HG03066 (cell line): ENCODE results near the gene KCTD11.
A peak's percentile ranks its signal among the peaks of the same experiment; 100 is the strongest.
"Not testable (repeated sequence)": the region's sequence is repeated elsewhere in the genome, so short reads cannot be mapped to it uniquely, and the experiment has no call there.

Experiments used
- ATAC-seq: cut with Tn5 transposase; IDR thresholded peaks from one replicate; pipeline ENCODE4 v1.9.1; 2021; ENCODE audit warnings: low read depth; ENCODE audit not compliant: unreplicated experiment

KCTD11 gene

GRCh38 chr17:7321466-7321865 lies 30.5 kb upstream of the KCTD11 start:
- no peak for ATAC-seq

- no peak for ATAC-seq
Observed at GRCh38 chr17:7322520-7323194, 29.3 kb upstream of the KCTD11 start.

GRCh38 chr17:7323731-7324437 lies 28.1 kb upstream of the KCTD11 start:
- no peak for ATAC-seq

- ATAC-seq: no peak
Observed at GRCh38 chr17:7324438-7324779, 27.6 kb upstream of the KCTD11 start.

- ATAC-seq: no peak
Observed at GRCh38 chr17:7325031-7325528, 26.9 kb upstream of the KCTD11 start.

GRCh38 chr17:7326186-7326585 lies 25.8 kb upstream of the KCTD11 start:
- ATAC-seq: no peak

GRCh38 chr17:7327056-7327455 lies 24.9 kb upstream of the KCTD11 start:
- no peak for ATAC-seq

- no peak for ATAC-seq
Observed at GRCh38 chr17:7327501-7327900, 24.5 kb upstream of the KCTD11 start.

- no peak for ATAC-seq
Observed at GRCh38 chr17:7328009-7328408, 24.0 kb upstream of the KCTD11 start.

- ATAC-seq: peak; percentile 11
Observed at GRCh38 chr17:7328840-7329373, 23.1 kb upstream of the KCTD11 start, which contains the start of gene NEURL4. Gene NEURL4, minus strand, starts transcription at chr17:7329335. Its CDS starts 23 bp downstream, at chr17:7329312.

- peak; percentile 53 for ATAC-seq
Observed at GRCh38 chr17:7329374-7329996, 22.5 kb upstream of the KCTD11 start.

GRCh38 chr17:7329997-7330637 lies 21.8 kb upstream of the KCTD11 start:
- ATAC-seq: peak; percentile 39

GRCh38 chr17:7330638-7331015 lies 21.3 kb upstream of the KCTD11 start:
- no peak for ATAC-seq

GRCh38 chr17:7332111-7332510 lies 19.9 kb upstream of the KCTD11 start:
- no peak for ATAC-seq

GRCh38 chr17:7332600-7333069 lies 19.3 kb upstream of the KCTD11 start:
- not testable (repeated sequence) for ATAC-seq

GRCh38 chr17:7334938-7335538 lies 16.9 kb upstream of the KCTD11 start:
- no peak for ATAC-seq

GRCh38 chr17:7335765-7336164 lies 16.2 kb upstream of the KCTD11 start:
- ATAC-seq: not testable (repeated sequence)

- peak; percentile 58 for ATAC-seq
Observed at GRCh38 chr17:7336240-7337175, 15.5 kb upstream of the KCTD11 start, which contains the start of gene ACAP1. Gene ACAP1, plus strand, starts transcription at chr17:7336529. Its CDS starts 206 bp downstream, at chr17:7336735.

GRCh38 chr17:7337600-7337999 lies 14.4 kb upstream of the KCTD11 start:
- ATAC-seq: not testable (repeated sequence)
